CD4-positive, alpha-beta T cell (primary cell): Measurements from ENCODE around the gene TLR8. TPM values are rescaled to one million over a fixed set of nuclear protein-coding genes. Genes with fewer than 3 reads are reported as not detected.
A peak's percentile ranks its signal among the peaks of the same experiment; 100 is the strongest.
"Not testable (repeated sequence)": the region's sequence is repeated elsewhere in the genome, so short reads cannot be mapped to it uniquely, and the experiment has no call there.

Experiments
- ATAC-seq: fragments of 200-7000 bp; cut with Tn5 transposase; one replicate; pipeline ENCODE4 v1.10.0; 2022; ENCODE audit warnings: mild to moderate bottlenecking; ENCODE audit not compliant: poor library complexity
- CTCF ChIA-PET: fragments of 350-600 bp; sonication (Branson Sonifier 250); formaldehyde crosslinking; loops from one replicate; lab custom pipeline; 2021; ENCODE audit warnings: antibody characterized with exemption, inconsistent platforms; lab: Charles Lee
- POLR2A ChIA-PET: fragments of 350-600 bp; sonication (Branson Sonifier 250); formaldehyde crosslinking; loops from one replicate; lab custom pipeline; 2021; ENCODE audit warnings: antibody characterized with exemption, inconsistent platforms; lab: Charles Lee
- DNase-seq, 14 experiments: peaks; one replicate each; pipeline ENCODE4 v3.0.0-alpha.2; 2013 to 2020; ENCODE audit warnings: mixed read lengths in 2 of 14
- H3K27ac ChIP-seq, 2 donors: one replicate each; pipeline versions ENCODE4 v1.5.1 to v1.7.0; 2013; ENCODE audit warnings: low read length in 2 of 2, low read depth in 1 of 2, mild to moderate bottlenecking in 1 of 2
- H3K27me3 ChIP-seq, 2 experiments: 1 replicate in 1 of 2; 2 replicates in 1 of 2; pipeline versions ENCODE4 v1.6.1 to v1.7.0; 2013; ENCODE audit warnings: low read length in 2 of 2, control low read depth in 1 of 2, mild to moderate bottlenecking in 1 of 2, moderate library complexity in 1 of 2; ENCODE audit not compliant: insufficient read depth in 2 of 2, control insufficient read depth in 1 of 2
- H3K36me3 ChIP-seq: one replicate; pipeline ENCODE4 v1.6.1; 2013; ENCODE audit warnings: low read length, control low read depth; ENCODE audit not compliant: insufficient read depth
- H3K4me1 ChIP-seq: one replicate; pipeline ENCODE4 v1.6.1; 2013; ENCODE audit warnings: low read length, control low read depth; ENCODE audit not compliant: insufficient read depth
- H3K4me3 ChIP-seq: one replicate; pipeline ENCODE4 v1.5.1; 2013; ENCODE audit warnings: mild to moderate bottlenecking, low read length, moderate library complexity
- H3K9me3 ChIP-seq, 2 experiments: 1 replicate in 1 of 2; 2 replicates in 1 of 2; pipeline versions ENCODE4 v1.6.1 to v1.7.0; 2013; ENCODE audit warnings: low read length in 2 of 2, mild to moderate bottlenecking in 2 of 2, control low read depth in 1 of 2, moderate library complexity in 1 of 2; ENCODE audit not compliant: control insufficient read depth in 1 of 2, insufficient read depth in 1 of 2
- H3K27ac Mint-ChIP-seq: one replicate; pipeline ENCODE4 v1.8.0; 2020; ENCODE audit warnings: mixed read lengths
- H3K27me3 Mint-ChIP-seq: one replicate; pipeline ENCODE4 v1.8.0; 2021; ENCODE audit warnings: mixed read lengths
- H3K36me3 Mint-ChIP-seq: one replicate; pipeline ENCODE4 v1.8.0; 2021; ENCODE audit warnings: low read depth, mixed read lengths
- H3K4me1 Mint-ChIP-seq: one replicate; pipeline ENCODE4 v1.8.0; 2021; ENCODE audit warnings: low read depth, mixed read lengths
- H3K4me3 Mint-ChIP-seq: one replicate; pipeline ENCODE4 v1.8.0; 2020; ENCODE audit warnings: mild to moderate bottlenecking, mixed read lengths
- H3K9me3 Mint-ChIP-seq: one replicate; pipeline ENCODE4 v1.8.0; 2020; ENCODE audit warnings: mixed read lengths
- intact Hi-C, 2 experiments: fragments of 100-400 bp; cut with DNase I in 1 of 2; cut with micrococcal nuclease in 1 of 2; formaldehyde crosslinking; loops; one replicate each; pipeline versions ENCODE4 v1.15.1 to v1.9.0; 2023 to 2025; cut with DNase I, micrococcal nuclease
- total RNA-seq, 174 experiments: library from RNA in 2 of 174; stranded (reverse) in 2 of 174; gene quantifications; one replicate each; pipeline ENCODE4 v1.2.3 and lab custom pipeline; 2021 to 2026
- TF ChIP-seq, protein P1 (sequence below): fragments of 200-600 bp; IDR thresholded peaks from one replicate; pipeline ENCODE4 v1.8.0; 2022; ENCODE audit warnings: antibody characterized with exemption, mild to moderate bottlenecking

Gene TLR8
- total RNA-seq, 2 experiments from 2014 or later: 0.08 TPM

DNA sequence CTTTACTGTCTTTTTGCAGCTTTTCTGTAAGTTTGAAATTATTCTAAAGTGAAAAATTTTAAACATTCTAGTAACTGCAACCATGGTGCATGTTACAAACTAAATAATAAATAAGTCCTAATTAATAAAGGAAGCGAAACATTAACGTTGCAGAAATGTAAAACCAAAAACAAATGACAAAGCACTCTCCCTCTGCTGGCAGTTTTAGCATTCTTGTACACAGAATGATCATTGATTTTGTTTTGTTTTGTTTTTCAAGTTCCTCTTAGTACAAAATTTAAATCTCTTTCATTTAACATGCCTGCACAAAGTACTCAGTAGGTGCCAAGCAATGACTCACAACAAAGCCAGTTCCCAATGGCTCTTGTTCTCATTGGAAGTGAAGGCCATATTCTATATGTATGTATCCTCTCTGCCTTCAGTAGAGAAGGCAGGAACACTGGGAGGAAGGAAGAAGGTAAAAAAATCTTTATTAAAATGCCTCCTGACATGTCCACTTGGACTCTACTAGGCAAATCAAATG is 54.8 kb downstream of the TLR8 start:
- Mint-ChIP-seq H3K27me3 (no peaks in the 10 kb centered on the region), H3K4me1 (peaks cover 67% of the 10 kb centered on the region), H3K4me3 (no peak overlapping the region), H3K9me3 (no peaks in the 10 kb centered on the region), H3K36me3 (no peaks in the 10 kb centered on the region), H3K27ac (peak overlapping the region; percentile 95)
- peak in 2 of 14 experiments; percentile 17 to 19 for DNase-seq
- Histone ChIP-seq H3K4me3 (no peak overlapping the region), H3K9me3 (no peaks in the 10 kb centered on the region), H3K36me3 (no peaks in the 10 kb centered on the region), H3K4me1 (peaks cover 51% of the 10 kb centered on the region), H3K27ac (peak overlapping the region in 1 of 2 donors; percentile 34), H3K27me3 (no peaks in the 10 kb centered on the region)
- no peak for ATAC-seq
- CTCF ChIA-PET: interaction anchor here (6.9 kb wide), 1 partner anchor 15 kb away, joined by 35 read pairs; no protein-coding TSS in a partner anchor
- TF ChIP-seq, protein P1, sequence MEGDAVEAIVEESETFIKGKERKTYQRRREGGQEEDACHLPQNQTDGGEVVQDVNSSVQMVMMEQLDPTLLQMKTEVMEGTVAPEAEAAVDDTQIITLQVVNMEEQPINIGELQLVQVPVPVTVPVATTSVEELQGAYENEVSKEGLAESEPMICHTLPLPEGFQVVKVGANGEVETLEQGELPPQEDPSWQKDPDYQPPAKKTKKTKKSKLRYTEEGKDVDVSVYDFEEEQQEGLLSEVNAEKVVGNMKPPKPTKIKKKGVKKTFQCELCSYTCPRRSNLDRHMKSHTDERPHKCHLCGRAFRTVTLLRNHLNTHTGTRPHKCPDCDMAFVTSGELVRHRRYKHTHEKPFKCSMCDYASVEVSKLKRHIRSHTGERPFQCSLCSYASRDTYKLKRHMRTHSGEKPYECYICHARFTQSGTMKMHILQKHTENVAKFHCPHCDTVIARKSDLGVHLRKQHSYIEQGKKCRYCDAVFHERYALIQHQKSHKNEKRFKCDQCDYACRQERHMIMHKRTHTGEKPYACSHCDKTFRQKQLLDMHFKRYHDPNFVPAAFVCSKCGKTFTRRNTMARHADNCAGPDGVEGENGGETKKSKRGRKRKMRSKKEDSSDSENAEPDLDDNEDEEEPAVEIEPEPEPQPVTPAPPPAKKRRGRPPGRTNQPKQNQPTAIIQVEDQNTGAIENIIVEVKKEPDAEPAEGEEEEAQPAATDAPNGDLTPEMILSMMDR: no peak
- POLR2A ChIA-PET: interaction anchor here (0.6 to 17.7 kb wide), 3 partner anchors 8 to 23 kb away, joined by 3 to 1050 read pairs (median 3); partner anchors contain the start of gene TMSB4X
- intact Hi-C loops: no loop called here

DNA sequence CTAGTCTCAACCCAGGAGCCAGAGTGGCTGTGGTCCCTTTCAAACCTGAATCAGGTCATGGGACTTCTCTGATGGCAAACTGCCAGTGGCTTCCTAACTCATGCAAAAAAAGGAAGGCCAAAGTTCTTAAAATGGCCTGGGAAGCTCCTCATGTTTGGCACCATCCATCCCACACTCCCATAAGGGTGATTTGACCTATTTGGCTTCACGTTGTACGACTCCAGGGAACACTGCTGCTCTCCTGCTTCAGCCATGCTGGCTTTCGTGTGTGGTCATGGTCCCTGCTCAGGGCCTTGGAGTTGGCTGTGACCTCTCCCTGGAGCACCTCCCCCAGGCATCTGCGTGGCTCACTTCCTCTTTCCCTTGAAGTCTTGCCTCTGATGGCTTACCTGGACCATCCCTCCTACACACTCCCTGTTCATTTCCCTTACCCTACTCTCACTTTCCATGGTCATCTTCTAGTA is 55.7 kb downstream of the TLR8 start:
- Mint-ChIP-seq H3K4me3 (peak overlapping the region; percentile 23), H3K4me1 (peaks cover 65% of the 10 kb centered on the region), H3K9me3 (no peaks in the 10 kb centered on the region), H3K27ac (peak overlapping the region; percentile 95), H3K27me3 (no peaks in the 10 kb centered on the region), H3K36me3 (no peaks in the 10 kb centered on the region)
- H3K36me3 ChIP-seq: no peaks in the 10 kb centered on the region
- ATAC-seq: no peak
- no peaks in the 10 kb centered on the region for H3K9me3 ChIP-seq
- intact Hi-C loops: no loop called here
- H3K27me3 ChIP-seq: no peaks in the 10 kb centered on the region
- H3K27ac ChIP-seq: peak overlapping the region in 1 of 2 donors; percentile 35
- peak in 2 of 14 experiments; percentile 1 to 5 for DNase-seq
- CTCF ChIA-PET: interaction anchor here (6.9 kb wide), 1 partner anchor 15 kb away, joined by 35 read pairs; no protein-coding TSS in a partner anchor
- H3K4me3 ChIP-seq: no peak overlapping the region
- TF ChIP-seq, protein P1: no peak
- POLR2A ChIA-PET: interaction anchor here (0.6 to 17.7 kb wide), 3 partner anchors 9 to 24 kb away, joined by 3 to 1050 read pairs (median 3); partner anchors contain the start of gene TMSB4X
- H3K4me1 ChIP-seq: peaks cover 48% of the 10 kb centered on the region

GRCh38 chrX:12963210-12963850 is 56.9 kb downstream of the TLR8 start:
- POLR2A ChIA-PET, H3K36me3 Mint-ChIP-seq, DNase-seq, H3K9me3 Mint-ChIP-seq, H3K36me3 ChIP-seq, H3K27me3 ChIP-seq, H3K9me3 ChIP-seq, H3K27ac Mint-ChIP-seq, H3K27ac ChIP-seq, H3K4me3 ChIP-seq, ATAC-seq, H3K4me3 Mint-ChIP-seq, CTCF ChIA-PET, intact Hi-C loops, H3K27me3 Mint-ChIP-seq: not testable (repeated sequence)
- H3K4me1 ChIP-seq: peaks cover 48% of the 10 kb centered on the region
- peaks cover 63% of the 10 kb centered on the region for H3K4me1 Mint-ChIP-seq
